NCI-H748 treated with DMSO at 0.1 percent for 48 hours (cell line): ENCODE results near the gene TAS2R1.

Experiments used
- DNase-seq: peaks from one replicate; lab custom pipeline; 2025; lab: John Stamatoyannopoulos, UW

TAS2R1 gene

GRCh38 chr5:9588254-9588653 lies 41.9 kb downstream of the TAS2R1 start:
- DNase-seq: no peak

GRCh38 chr5:9587135-9587534 lies 43.0 kb downstream of the TAS2R1 start:
- no peak for DNase-seq

GRCh38 chr5:9582406-9582805 lies 47.7 kb downstream of the TAS2R1 start:
- DNase-seq: no peak
